Measurements from ENCODE around the gene SEC24C.
A peak's percentile ranks its signal among the peaks of the same experiment; 100 is the strongest.

Gene SEC24C

DNA sequence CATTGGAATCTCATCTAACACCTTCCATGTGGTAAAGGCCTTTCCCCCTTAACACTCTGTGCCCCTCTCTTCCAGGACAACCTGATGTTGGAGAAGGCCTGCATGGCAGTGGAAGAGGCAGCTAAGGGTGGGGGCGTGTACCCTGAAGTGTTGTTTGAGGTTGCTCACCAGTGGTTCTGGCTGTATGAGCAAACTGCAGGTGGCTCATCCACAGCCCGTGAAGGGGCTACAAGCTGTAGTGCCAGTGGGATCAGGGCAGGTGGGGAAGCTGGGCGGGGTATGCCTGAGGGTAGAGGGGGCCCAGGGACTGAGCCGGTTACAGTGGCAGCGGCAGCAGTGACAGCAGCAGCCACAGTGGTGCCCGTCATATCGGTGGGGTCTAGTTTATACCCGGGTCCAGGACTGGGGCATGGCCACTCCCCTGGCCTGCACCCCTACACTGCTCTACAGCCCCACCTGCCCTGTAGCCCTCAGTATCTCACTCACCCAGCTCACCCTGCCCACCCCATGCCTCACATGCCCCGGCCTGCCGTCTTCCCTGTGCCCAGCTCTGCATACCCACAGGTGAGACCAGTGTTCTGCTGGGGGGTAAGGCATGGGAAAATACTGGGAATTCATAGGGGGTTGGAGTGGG lies 54.9 kb downstream of the SEC24C start:
- TF ChIP-seq, protein P1, sequence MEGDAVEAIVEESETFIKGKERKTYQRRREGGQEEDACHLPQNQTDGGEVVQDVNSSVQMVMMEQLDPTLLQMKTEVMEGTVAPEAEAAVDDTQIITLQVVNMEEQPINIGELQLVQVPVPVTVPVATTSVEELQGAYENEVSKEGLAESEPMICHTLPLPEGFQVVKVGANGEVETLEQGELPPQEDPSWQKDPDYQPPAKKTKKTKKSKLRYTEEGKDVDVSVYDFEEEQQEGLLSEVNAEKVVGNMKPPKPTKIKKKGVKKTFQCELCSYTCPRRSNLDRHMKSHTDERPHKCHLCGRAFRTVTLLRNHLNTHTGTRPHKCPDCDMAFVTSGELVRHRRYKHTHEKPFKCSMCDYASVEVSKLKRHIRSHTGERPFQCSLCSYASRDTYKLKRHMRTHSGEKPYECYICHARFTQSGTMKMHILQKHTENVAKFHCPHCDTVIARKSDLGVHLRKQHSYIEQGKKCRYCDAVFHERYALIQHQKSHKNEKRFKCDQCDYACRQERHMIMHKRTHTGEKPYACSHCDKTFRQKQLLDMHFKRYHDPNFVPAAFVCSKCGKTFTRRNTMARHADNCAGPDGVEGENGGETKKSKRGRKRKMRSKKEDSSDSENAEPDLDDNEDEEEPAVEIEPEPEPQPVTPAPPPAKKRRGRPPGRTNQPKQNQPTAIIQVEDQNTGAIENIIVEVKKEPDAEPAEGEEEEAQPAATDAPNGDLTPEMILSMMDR (IDR thresholded peaks at IDR 0.05; ENCODE audit: control insufficient read depth, insufficient read depth, low read depth, low read length, missing control alignments) = no peak
- no peak for DNase-seq (ENCODE audit: low read depth)
- no peak overlapping the region for H3K4me3 ChIP-seq (ENCODE audit: control insufficient read depth, low read depth, low read length)

DNA sequence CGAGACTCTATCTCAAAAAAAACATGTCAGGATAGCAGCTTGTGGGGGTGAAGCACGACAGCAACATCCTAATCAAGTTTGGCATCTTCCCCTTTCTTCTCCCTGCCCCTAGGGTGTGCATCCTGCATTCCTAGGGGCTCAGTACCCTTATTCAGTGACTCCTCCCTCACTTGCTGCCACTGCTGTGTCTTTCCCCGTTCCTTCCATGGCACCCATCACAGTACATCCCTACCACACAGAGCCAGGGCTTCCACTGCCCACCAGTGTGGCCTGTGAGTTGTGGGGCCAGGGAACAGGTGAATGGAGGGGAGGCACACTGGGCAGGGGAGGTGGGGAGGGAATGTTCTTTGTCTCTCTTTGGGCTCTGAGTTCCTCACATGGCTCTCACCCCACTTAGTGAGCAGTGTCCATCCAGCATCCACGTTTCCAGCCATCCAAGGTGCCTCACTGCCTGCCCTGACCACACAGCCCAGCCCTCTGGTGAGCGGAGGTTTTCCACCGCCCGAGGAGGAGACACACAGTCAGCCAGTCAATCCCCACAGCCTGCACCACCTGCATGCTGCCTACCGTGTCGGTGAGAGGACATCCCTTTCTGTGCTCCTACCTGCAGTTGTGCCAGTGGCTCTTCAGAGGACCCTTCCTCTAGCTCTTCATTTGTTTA lies 55.9 kb downstream of the SEC24C start:
- H3K4me3 ChIP-seq (ENCODE audit: control insufficient read depth, low read depth, low read length) = no peak overlapping the region
- no peak for DNase-seq (ENCODE audit: low read depth)
- TF ChIP-seq, protein P1 (IDR thresholded peaks at IDR 0.05; ENCODE audit: control insufficient read depth, insufficient read depth, low read depth, low read length, missing control alignments) = no peak

DNA sequence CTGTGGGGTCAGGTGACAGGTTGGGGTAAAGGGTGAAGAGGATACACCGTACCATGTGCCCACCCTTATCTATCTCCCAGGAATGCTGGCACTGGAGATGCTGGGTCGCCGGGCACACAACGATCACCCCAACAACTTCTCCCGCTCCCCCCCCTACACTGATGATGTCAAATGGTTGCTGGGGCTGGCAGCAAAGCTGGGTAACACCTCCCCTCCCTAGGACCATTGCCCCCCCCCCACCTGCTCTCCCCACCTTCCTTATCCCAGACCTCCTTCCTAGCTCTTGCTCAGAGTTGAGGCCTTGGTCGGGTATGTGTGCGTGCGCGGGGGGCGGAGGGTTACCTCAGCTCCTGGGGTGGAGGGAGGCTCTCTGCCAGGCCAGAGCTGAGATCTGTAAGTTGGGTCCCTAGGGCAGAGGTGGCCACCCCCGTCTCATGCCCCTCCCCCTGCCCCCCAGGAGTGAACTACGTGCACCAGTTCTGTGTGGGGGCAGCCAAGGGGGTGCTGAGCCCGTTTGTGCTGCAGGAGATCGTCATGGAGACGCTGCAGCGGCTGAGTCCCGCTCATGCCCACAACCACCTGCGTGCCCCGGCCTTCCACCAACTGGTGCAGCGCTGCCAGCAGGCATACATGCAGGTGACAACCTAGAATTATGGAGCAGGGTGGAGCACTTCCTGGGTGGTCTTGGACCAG lies 56.5 kb downstream of the SEC24C start:
- no peak for DNase-seq (ENCODE audit: low read depth)
- H3K4me3 ChIP-seq (ENCODE audit: control insufficient read depth, low read depth, low read length) = no peak overlapping the region
- TF ChIP-seq, protein P1 (IDR thresholded peaks at IDR 0.05; ENCODE audit: control insufficient read depth, insufficient read depth, low read depth, low read length, missing control alignments) = no peak

DNA sequence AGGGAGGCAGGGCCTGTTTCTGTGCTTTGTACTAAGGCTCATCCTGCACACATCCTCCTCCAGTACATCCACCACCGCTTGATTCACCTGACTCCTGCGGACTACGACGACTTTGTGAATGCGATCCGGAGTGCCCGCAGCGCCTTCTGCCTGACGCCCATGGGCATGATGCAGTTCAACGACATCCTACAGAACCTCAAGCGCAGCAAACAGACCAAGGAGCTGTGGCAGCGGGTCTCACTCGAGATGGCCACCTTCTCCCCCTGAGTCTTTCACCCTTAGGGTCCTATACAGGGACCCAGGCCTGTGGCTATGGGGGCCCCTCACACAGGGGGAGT lies 57.0 kb downstream of the SEC24C start:
- no peak overlapping the region for H3K4me3 ChIP-seq (ENCODE audit: control insufficient read depth, low read depth, low read length)
- TF ChIP-seq, protein P1 (IDR thresholded peaks at IDR 0.05; ENCODE audit: control insufficient read depth, insufficient read depth, low read depth, low read length, missing control alignments) = no peak

DNA sequence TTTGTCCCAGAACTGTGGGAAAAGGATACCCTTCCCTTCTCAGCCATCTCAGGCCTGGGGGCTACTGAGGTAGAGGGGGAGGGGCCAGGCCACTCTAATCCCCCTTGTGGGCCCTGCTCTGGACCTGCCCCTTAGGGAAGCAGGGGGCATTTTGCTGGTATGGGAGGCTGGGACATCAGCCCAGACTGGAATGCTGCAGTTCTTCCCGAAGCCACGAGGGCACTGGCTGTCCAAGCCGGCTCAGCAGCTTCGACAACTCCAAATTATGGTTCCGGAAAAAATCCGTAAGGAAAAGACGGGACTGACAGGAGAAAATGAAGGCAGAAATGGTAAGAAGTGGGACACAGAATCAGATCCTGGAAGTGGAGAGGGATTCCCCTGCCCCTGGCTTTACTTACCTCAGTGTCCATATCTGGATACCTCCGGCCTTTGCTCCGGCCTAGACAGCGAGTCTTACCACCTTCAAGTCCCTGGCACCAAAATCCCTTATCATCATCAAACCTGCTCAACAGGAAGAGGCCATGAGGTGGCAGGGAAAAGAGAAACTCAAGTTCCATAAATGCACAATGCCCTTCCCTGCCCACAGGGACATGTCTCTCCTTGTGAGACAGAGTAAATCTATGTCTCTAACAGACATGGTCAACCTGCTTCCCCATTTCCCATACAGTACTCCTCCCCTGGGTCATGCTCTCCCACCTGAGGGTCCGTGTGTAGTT lies 58.3 kb downstream of the SEC24C start:
- TF ChIP-seq, protein P1 (IDR thresholded peaks at IDR 0.05; ENCODE audit: control insufficient read depth, insufficient read depth, low read depth, low read length, missing control alignments) = peak; percentile 32
- no peak for DNase-seq (ENCODE audit: low read depth)
- no peak overlapping the region for H3K4me3 ChIP-seq (ENCODE audit: control insufficient read depth, low read depth, low read length)

More for the DNA sequence above, 57.0 kb downstream of the SEC24C start:
- DNase-seq (ENCODE audit: low read depth) = no peak

DNA sequence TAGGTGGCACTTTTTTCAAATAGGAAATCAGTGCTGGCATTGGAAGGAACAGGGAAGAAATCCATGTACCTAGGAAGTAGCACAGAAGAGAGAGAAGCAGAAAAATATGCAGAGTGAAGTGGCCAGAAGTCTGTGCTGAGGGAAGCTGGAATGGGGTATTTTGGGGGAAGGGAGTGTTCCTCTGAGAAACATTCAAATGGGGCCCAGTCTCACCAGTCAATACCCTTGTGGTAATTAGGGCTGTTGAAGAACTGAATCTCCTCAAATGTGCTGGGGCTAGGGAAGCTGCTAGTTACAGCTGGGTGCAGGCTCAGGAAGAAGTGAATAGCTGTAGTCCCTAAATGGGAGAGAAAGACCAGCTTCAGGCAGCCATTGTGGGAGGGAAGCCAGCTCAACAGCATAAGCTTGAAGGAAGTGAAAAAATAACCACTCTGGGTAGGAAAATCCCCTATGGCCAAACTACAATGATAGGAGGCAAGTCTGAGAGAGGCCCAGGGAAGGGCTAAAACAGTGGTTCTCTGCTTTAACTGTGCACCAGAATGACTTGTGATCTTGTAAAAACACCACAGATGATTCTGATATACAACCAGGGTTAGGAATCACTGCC lies 59.6 kb downstream of the SEC24C start:
- no peak overlapping the region for H3K4me3 ChIP-seq (ENCODE audit: control insufficient read depth, low read depth, low read length)
- TF ChIP-seq, protein P1 (IDR thresholded peaks at IDR 0.05; ENCODE audit: control insufficient read depth, insufficient read depth, low read depth, low read length, missing control alignments) = no peak
- DNase-seq (ENCODE audit: low read depth) = no peak
